IPS-18a (cell line): ENCODE data around the gene EVA1C.

Experiments
- H3K27ac ChIP-seq: one replicate; pipeline ENCODE4 v1.5.1; 2013; ENCODE audit warnings: low read length
- H3K27me3 ChIP-seq: one replicate; pipeline ENCODE4 v1.6.1; 2013; ENCODE audit warnings: mild to moderate bottlenecking, low read length; ENCODE audit not compliant: control insufficient read depth, insufficient read depth
- H3K36me3 ChIP-seq: one replicate; pipeline ENCODE4 v1.6.1; 2013; ENCODE audit warnings: low read depth, low read length; ENCODE audit not compliant: control insufficient read depth
- H3K4me1 ChIP-seq: one replicate; pipeline ENCODE4 v1.6.1; 2013; ENCODE audit warnings: low read depth, low read length; ENCODE audit not compliant: control insufficient read depth
- H3K4me3 ChIP-seq: one replicate; pipeline ENCODE4 v1.5.1; 2013; ENCODE audit warnings: low read length
- H3K9ac ChIP-seq: one replicate; pipeline ENCODE4 v1.6.1; 2013; ENCODE audit warnings: mild to moderate bottlenecking, low read length, moderate library complexity
- H3K9me3 ChIP-seq: one replicate; pipeline ENCODE4 v1.6.1; 2013; ENCODE audit warnings: low read depth, low read length; ENCODE audit not compliant: control insufficient read depth

Gene EVA1C

GRCh38 chr21:32413697-32414578 lies 1.4 kb downstream of the EVA1C start:
- H3K4me1 ChIP-seq, result peaks cover 15% of the 10 kb centered on the region
- H3K9ac ChIP-seq, result no peak overlapping the region
- H3K4me3 ChIP-seq, result peak overlapping the region; percentile 56
- no peaks in the 10 kb centered on the region for H3K36me3 ChIP-seq
- peaks cover 66% of the 10 kb centered on the region for H3K27me3 ChIP-seq
- no peak overlapping the region for H3K27ac ChIP-seq
- no peaks in the 10 kb centered on the region for H3K9me3 ChIP-seq

- H3K36me3 ChIP-seq, result no peaks in the 10 kb centered on the region
- no peak overlapping the region for H3K9ac ChIP-seq
- H3K27me3 ChIP-seq, result peaks cover 62% of the 10 kb centered on the region
- H3K9me3 ChIP-seq, result no peaks in the 10 kb centered on the region
- H3K27ac ChIP-seq, result no peak overlapping the region
- peak overlapping the region; percentile 19 for H3K4me3 ChIP-seq
- peaks cover 15% of the 10 kb centered on the region for H3K4me1 ChIP-seq
Observed at GRCh38 chr21:32414579-32415358, 2.3 kb downstream of the EVA1C start.

DNA sequence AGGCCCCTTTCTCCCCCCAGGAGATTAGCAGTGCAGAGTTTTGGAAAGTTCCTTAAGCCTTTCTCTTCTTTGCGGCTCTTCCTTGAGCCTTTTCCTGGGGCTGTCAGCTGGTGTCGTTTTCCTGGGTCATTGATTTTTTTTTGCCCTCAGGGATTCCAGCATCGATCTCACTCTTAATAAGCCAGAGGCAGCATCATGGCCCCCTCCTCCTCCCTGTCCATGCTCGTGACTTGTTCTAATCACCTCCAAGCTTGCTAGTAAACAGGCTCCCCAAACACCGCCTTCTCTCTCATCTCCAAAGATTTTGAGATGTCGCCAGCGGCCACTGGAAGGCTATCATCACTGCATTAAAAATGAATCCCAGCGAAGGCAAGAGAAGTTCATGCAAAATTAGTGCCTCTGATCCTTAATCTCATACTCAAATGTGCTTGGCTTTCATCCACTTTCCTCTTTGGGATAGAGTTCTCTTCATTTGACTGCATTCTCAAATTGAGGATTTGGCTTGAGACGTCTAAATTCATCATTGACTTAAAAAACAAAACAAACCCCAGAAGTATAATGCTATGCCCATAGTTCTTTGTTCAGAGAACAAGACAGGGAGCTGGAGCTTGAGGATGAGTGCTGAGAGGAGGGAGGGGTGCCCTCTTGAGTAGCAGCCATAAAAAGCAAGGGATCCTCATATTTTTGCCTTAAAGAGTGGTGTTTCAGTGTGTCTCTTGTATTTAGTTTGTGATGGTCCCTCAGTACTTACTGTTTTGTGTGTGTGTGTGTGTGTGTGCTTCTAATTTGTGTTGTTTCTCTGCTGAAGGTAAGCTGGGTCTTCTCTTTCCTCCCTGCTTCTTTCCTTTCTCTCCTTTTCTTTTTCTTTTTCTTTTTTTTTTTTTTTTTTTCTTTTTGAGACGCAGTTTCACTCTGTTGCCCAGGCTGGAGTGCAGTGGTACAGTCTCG lies 3.2 kb downstream of the EVA1C start:
- Histone ChIP-seq H3K4me3 (peak overlapping the region; percentile 19), H3K36me3 (no peaks in the 10 kb centered on the region), H3K27me3 (peaks cover 52% of the 10 kb centered on the region), H3K4me1 (peaks cover 15% of the 10 kb centered on the region), H3K9ac (no peak overlapping the region), H3K27ac (no peak overlapping the region), H3K9me3 (no peaks in the 10 kb centered on the region)

DNA sequence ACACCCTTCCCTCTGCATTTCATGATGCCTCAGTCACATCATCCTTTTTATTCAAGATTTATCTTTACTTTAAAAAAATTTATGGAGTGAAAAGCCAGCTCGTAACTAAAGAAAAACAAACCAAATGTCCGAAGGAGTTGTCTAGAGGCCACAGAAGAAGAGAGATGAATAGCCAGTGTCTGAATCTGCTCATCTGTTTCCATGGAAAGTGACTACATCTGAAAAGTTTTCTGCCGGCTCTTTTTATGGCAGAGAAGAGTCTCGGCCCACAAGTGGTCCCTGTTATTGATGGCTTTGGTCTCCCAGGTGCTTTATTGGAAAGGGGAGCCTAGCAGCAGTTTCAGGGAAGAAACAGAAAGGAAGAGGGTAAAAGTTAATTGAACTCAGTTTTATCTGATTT lies 5.6 kb downstream of the EVA1C start:
- no peaks in the 10 kb centered on the region for H3K9me3 ChIP-seq
- H3K9ac ChIP-seq, result no peak overlapping the region
- H3K27ac ChIP-seq, result no peak overlapping the region
- peaks cover 15% of the 10 kb centered on the region for H3K4me1 ChIP-seq
- H3K27me3 ChIP-seq, result peaks cover 28% of the 10 kb centered on the region
- no peaks in the 10 kb centered on the region for H3K36me3 ChIP-seq
- H3K4me3 ChIP-seq, result no peak overlapping the region

DNA sequence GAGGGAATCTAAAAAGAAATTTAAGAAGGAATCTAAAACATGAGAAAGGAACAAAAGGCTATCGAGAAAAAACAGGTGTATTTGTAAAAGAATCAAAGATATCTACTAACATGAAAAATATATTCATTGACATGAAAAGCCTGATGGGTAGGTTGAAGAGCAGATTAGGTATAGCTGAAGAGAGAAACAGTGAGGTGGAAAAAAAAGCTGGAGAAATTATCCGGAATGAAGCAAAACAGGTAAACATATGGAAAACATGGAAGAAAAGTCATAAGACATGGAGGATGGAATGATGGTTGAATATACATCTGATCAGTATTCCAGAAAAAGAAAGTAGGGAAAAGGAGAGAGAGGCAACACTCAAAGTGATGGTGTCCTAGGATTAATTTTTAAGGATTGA lies 9.6 kb downstream of the EVA1C start:
- Histone ChIP-seq H3K9me3 (no peaks in the 10 kb centered on the region), H3K9ac (no peak overlapping the region), H3K4me1 (no peaks in the 10 kb centered on the region), H3K27ac (no peak overlapping the region), H3K36me3 (no peaks in the 10 kb centered on the region), H3K27me3 (no peaks in the 10 kb centered on the region), H3K4me3 (no peak overlapping the region)

DNA sequence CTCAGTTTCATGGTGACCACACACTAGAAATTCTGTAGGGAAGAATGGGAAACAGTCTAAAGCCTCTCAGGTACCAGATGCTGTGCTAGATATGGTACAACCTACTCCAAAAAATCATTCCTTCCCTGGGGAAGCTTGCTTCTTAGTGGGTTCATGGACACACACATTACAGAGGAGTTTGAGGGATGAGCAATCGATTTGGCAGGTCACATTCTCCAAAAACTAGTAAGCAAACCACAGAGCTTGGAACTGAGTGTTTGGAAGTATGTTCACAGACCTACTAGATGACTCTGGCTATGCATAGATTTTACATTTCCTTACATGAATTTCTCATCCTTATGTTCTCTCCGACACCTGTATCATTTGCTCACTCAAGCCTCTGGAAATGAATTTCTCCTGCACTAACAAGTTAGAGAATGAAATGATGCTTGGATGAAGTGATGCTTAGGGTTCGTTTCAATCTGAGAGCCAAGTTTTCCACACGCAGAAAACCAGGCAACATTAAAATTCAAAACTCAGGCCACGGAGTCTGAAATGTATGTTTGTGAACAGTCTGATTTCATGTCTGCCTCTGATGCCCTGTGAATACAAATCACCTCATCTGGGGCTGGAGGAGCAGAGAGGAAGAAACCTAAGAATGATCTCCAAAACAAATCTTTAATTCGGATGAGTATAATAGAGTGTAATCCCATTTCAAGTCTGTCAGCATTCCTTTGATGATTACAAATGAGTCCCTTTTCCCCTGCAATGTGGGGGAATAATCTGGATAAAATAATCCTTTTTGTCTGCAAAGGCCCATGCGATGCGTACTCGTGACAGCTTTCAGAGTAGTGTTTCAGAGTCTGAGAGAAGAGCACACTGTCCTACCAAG lies 11.0 kb downstream of the EVA1C start:
- H3K27ac ChIP-seq, result no peak overlapping the region

DNA sequence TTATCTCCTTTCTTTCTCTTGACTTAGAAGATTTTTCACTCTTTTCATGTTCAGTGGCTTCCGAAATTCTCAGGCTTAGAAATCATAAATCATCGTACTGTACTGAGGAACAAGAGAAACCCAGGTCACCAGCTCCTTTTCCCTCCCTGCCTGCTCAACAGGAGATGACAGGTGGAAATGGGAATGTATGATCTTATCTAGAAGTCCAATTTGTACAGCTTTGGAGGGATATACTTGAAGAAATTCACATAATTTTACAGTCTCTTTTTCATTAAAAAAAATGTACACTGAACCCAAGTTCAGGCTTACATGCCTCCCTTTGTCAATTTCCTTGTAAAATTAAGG lies 11.7 kb downstream of the EVA1C start:
- no peaks in the 10 kb centered on the region for H3K9me3 ChIP-seq
- no peak overlapping the region for H3K9ac ChIP-seq
- no peaks in the 10 kb centered on the region for H3K36me3 ChIP-seq
- no peaks in the 10 kb centered on the region for H3K4me1 ChIP-seq
- no peak overlapping the region for H3K27ac ChIP-seq
- no peaks in the 10 kb centered on the region for H3K27me3 ChIP-seq
- H3K4me3 ChIP-seq, result no peak overlapping the region

More for the DNA sequence above, 11.0 kb downstream of the EVA1C start:
- Histone ChIP-seq H3K4me3 (no peak overlapping the region), H3K27me3 (no peaks in the 10 kb centered on the region), H3K9ac (no peak overlapping the region), H3K9me3 (no peaks in the 10 kb centered on the region), H3K36me3 (no peaks in the 10 kb centered on the region), H3K4me1 (no peaks in the 10 kb centered on the region)

- Histone ChIP-seq H3K4me3 (no peak overlapping the region), H3K27ac (no peak overlapping the region), H3K4me1 (no peaks in the 10 kb centered on the region), H3K36me3 (no peaks in the 10 kb centered on the region), H3K27me3 (no peaks in the 10 kb centered on the region), H3K9me3 (no peaks in the 10 kb centered on the region), H3K9ac (no peak overlapping the region)
Observed at GRCh38 chr21:32424674-32425073, 12.2 kb downstream of the EVA1C start.

- no peaks in the 10 kb centered on the region for H3K9me3 ChIP-seq
- no peak overlapping the region for H3K9ac ChIP-seq
- H3K27me3 ChIP-seq, result no peaks in the 10 kb centered on the region
- H3K36me3 ChIP-seq, result no peaks in the 10 kb centered on the region
- no peaks in the 10 kb centered on the region for H3K4me1 ChIP-seq
- H3K27ac ChIP-seq, result no peak overlapping the region
- H3K4me3 ChIP-seq, result no peak overlapping the region
Observed at GRCh38 chr21:32425628-32426027, 13.1 kb downstream of the EVA1C start.

- no peaks in the 10 kb centered on the region for H3K27me3 ChIP-seq
- H3K4me3 ChIP-seq, result no peak overlapping the region
- H3K36me3 ChIP-seq, result no peaks in the 10 kb centered on the region
- no peak overlapping the region for H3K9ac ChIP-seq
- no peaks in the 10 kb centered on the region for H3K4me1 ChIP-seq
- H3K9me3 ChIP-seq, result no peaks in the 10 kb centered on the region
- no peak overlapping the region for H3K27ac ChIP-seq
Observed at GRCh38 chr21:32426066-32426465, 13.6 kb downstream of the EVA1C start.
